Cardiac fibroblast (primary cell): ENCODE measurements around the gene CCDC7.
"Not testable (repeated sequence)": the region's sequence is repeated elsewhere in the genome, so short reads cannot be mapped to it uniquely, and the experiment has no call there.

Source experiments
- DNase-seq, 2 donors: peaks; one replicate each; pipeline versions ENCODE4 v3.0.0 to v3.0.0-alpha.2; 2010; ENCODE audit warnings: low read depth in 2 of 2
- H3K4me3 ChIP-seq, 2 donors: replicated peaks in 1 of 2; 1 replicate in 1 of 2; 2 replicates in 1 of 2; pipeline ENCODE4 v1.5.1; 2011; ENCODE audit warnings: low read depth in 2 of 2, low read length in 2 of 2, mild to moderate bottlenecking in 2 of 2, moderate library complexity in 1 of 2
- CTCF ChIP-seq: IDR thresholded peaks from one replicate; pipeline ENCODE4 v1.5.1; 2011; ENCODE audit warnings: low read depth, mild to moderate bottlenecking, low read length, inconsistent platforms

CCDC7 gene

GRCh38 chr10:32905466-32905865 lies 459.5 kb downstream of the CCDC7 start:
- peak in 1 of 2 donors; percentile 40 for DNase-seq
- no peak for TF ChIP-seq CTCF

GRCh38 chr10:32906595-32906994 lies 460.7 kb downstream of the CCDC7 start:
- no peak for DNase-seq
- no peak for TF ChIP-seq CTCF
- H3K4me3 ChIP-seq, result no peak overlapping the region

More at GRCh38 chr10:32905466-32905865, 459.5 kb downstream of the CCDC7 start:
- no peak overlapping the region for H3K4me3 ChIP-seq

- no peak overlapping the region for H3K4me3 ChIP-seq
- TF ChIP-seq CTCF, result no peak
- no peak for DNase-seq
Observed at GRCh38 chr10:32909456-32909855, 463.5 kb downstream of the CCDC7 start.

DNA sequence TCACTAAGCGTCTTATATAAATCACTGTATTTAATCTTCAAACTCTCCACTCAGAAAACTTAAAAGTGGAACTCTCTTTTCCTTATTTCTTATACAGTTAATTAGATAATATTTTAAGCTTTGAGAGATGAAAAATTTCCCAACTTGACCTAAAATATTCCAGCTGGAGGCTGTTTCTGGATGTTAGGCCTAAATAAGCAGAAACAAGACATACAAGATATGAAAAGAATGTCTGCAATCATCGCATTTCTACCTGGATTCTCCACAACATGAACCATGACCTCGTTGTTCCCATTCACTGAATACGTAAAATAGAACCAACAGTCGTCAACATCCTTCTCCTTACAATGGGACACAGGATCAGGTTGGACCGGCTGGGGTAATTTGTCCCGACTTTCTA lies 464.0 kb downstream of the CCDC7 start:
- H3K4me3 ChIP-seq, DNase-seq: not testable (repeated sequence)

GRCh38 chr10:32911285-32912016 lies 465.5 kb downstream of the CCDC7 start:
- no peak for TF ChIP-seq CTCF
- no peak for DNase-seq
- H3K4me3 ChIP-seq, result no peak overlapping the region

DNA sequence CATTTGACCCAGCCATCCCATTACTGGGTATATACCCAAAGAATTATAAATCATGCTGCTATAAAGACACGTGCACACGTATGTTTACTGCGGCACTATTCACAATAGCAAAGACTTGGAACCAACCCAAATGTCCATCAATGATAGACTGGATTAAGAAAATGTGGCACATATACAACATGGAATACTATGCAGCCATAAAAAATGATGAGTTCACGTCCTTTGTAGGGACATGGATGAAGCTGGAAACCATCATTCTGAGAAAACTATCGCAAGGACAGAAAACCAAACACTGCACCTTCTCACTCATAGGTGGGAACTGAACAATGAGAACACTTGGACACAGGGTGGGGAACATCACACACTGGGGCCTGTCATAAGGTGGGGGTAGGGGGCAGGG lies 471.9 kb downstream of the CCDC7 start:
- not testable (repeated sequence) for DNase-seq, H3K4me3 ChIP-seq

DNA sequence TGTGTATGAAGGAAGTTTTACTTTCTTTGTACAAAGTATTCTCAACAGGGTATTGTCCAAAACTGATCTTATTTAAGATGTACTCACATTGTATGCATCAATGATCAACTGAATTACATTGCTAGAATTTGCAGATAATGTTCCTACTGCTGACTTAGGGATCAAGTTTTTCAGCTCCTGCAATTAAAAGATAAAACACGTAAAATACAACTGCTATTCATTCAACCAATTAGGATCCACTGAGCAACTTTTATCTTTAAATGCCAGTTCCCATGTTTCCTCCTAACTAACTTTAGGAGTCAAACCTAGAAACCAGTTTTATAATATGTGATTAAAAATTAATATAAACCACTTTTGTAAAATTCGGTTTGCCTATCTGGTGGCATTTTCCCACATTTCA lies 476.2 kb downstream of the CCDC7 start:
- DNase-seq, result no peak
- TF ChIP-seq CTCF, result no peak
- no peak overlapping the region for H3K4me3 ChIP-seq

- no peak for TF ChIP-seq CTCF
Observed at GRCh38 chr10:32923134-32923533, 477.2 kb downstream of the CCDC7 start.

More at GRCh38 chr10:32923134-32923533, 477.2 kb downstream of the CCDC7 start:
- DNase-seq, result no peak
- no peak overlapping the region for H3K4me3 ChIP-seq
